Measurements from ENCODE around the gene NOVA1.

The NOVA1 gene

DNA sequence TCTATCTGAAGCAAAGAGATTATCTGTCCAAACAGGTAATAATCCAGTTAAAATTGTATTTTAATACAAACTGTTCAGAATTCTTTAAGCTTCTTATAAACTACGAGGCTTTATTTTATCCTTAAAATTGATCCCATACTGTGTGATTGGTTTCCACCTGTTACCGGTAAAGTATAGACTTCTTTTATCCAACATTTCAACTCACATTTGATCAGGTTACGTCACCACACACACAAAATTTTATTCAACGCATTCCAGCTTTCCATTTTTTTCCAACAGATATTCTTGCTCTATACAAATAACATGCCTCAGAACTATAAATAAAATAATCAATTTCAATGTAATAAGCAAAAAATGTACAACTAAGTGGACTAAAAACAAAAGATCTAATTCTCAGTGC, 4.5 kb downstream of the NOVA1 start:
- no peak for DNase-seq

DNA sequence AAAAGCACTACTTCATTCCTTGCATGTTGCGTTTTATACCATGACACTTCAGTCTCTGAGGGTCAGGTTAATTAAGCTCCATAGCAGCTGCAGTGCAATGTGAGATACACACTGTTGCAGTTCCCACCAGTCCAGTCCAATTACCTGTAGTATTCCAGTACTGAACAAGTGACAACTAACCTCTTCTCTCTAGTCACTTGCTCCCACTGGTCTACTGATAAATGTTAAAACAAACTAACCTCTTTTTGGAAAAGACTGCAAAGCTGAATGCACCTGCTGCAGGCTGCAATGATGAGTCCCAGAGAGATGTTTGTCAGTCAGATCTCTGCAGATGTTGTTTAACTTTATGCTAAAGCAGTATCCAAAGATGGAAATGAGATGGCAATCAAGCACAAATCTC, 7.9 kb downstream of the NOVA1 start:
- no peak for DNase-seq

DNA sequence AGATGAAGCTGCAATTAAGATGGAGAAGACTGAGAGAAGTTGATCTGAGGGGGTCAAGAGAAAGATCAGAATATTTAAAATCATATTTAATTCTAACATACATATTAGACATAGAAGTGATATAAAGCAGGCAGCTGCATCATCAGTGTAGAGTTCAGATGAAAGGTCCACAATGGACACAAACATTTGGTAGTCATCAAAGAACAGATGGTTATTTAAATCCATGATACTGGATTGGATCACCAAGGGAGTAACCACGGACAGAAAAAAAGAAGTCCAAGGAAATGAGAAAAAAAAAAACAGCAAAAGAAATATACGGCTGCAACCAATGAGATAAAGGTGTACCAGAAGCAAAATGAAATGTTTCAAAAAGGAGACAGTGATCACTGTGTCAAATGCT, 20.1 kb downstream of the NOVA1 start:
- no peak for DNase-seq

DNA sequence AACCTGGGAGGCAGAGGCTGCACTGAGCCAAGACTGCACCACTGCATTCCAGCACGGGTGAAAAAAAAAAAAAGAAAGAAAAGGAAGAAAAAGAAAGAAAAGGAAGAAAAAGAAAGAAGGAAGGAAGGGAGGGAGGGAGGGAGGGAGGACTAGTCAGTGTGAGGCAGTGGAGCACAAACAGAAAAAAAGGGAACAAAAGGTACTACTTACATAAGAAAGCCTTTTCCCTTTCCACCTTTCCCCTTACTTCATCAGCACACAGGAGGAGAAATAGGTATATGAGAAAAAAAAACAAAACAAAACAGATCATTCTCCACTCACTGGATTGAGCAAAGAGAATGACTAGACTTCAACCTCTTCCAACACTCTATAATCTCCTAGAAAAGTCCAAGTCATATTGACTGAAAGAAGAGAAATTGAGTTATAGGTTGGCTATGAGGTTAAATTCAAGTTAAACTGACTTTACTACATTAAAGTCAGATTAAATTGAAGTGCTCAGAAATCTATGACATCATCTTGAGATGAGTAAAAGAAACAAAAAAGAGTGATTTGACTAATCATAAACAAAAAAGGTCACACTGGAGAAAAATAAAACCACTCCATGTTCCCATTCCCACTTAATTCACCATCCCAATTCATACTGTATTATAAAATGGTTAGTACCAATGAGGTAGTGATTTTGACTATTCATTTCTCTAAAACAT, 43.6 kb downstream of the NOVA1 start:
- no peak for DNase-seq

DNA sequence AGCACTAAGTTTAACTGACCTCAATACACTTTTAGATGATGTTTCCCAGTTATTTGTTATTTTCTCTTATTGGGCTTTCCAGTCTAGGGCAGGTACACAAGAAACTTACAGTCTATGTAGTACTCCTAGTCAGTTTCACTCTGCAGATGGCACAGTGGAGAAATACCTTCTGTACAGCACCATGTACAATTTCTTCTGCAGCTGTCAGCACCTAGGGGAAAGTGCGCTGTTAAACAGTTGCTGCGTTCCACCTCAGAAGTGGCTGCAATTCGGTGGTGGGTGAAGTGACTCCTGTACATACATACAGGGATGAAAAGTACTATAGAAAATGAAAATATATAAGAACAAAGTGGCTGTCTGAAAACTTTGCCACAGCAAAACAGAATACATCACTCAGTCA, 48.3 kb downstream of the NOVA1 start:
- no peak for DNase-seq

DNA sequence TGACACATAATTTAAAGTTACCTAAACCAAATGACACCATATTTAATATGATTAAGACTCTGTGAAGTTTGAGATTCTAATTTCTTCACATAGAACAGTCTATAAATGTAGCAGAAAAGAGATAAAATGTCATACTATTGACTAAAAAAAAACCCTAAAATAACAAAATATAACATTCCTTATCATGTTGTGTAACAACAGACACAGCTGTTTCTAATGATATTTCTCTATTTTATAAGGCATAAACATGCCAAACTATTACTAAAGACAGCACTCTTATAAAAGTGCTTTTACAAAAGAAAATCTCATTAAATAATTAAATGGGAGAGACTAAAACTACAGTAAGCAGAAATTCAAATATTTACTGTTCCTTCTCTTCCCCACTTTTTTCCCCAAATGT, 49.4 kb downstream of the NOVA1 start:
- no peak for DNase-seq

DNA sequence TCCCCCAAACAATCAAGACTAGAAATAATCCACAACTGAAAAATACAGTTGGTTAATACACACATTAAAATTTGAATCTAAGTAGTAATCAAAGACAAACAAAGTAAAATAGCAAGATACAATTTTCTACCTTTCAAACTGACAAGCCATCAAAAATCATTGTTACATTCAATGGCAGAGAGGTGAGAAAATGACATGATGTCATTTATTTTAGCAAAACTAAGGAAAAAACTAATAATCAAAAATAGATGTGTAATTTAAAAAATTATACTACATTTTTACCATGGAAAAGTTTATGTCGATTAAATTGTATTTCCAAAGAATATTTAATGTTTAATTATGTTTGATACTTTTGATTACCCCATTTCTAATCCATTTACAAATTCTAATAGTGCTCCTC, 59.7 kb downstream of the NOVA1 start:
- no peak for DNase-seq

DNA sequence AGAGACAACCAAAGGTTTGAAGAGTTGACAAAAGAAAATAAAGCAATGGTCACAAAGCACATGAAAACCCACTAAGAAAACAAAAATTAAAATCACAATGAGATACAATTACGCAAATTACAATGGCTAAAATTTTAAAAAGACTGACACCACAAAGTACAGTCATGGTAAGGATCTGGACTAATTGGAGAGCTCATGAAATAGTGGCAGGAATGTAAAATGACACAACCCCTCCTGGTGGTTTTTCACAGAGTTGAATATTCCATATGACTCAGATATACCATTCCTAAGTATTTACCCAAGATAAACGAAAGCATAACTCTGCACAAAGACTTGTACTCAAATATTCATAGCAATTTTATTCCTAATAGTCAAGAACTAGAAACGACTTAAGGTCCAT, 65.9 kb downstream of the NOVA1 start:
- no peak for DNase-seq

DNA sequence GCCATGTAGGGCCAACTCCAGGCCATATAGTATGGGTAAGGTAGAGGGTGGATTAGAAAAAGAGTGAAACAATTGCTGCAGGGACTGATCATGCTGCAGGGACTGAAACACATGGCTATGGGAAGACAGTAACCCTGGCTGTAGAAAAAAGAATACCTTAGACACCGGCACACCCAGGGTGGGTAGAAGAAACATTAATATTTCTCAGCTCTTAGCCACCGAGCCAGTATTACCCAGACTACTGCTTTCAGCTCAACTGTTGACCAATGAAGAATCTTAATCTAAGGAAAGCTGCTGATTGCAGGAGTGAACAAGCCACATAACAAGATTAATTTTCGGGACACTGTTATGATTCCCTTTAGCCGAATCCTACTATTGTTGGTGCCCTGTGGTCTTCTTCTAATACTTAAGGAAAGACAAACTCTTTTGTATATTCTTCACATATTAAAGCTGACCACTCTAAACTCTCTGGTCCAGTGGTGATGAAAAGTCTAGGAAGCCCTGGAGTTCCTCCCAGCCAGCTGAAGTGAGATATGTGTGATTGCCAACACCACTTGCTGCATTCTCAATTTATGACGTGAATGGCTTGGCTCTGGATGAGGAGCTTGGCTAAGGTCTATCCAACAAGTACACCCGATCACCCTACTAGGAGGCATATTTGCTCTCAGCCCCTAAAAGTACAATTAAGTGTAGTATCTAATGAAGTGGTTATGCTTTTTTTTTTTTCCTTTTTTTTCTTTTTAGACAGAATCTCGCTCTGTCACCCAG, 69.2 kb downstream of the NOVA1 start:
- no peak for DNase-seq

DNA sequence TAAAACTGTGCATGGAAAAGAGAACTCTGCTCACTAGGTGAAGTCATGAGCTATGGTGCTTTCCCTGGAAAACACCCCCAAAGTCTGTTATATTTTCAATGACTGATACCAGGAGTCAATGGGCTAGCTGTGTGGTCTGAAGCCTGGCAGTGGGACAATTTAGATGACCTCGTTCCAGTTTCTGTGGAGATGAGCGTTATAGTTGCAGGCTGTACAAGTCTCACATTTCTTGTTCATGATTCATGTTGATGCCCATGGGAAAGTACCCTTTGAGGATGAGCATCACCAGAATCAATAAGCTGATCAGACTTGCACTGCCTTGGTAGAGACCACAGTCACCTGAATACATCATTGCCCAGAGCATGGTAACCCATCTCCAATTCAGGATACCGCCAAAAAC, 70.7 kb downstream of the NOVA1 start:
- no peak for DNase-seq

DNA sequence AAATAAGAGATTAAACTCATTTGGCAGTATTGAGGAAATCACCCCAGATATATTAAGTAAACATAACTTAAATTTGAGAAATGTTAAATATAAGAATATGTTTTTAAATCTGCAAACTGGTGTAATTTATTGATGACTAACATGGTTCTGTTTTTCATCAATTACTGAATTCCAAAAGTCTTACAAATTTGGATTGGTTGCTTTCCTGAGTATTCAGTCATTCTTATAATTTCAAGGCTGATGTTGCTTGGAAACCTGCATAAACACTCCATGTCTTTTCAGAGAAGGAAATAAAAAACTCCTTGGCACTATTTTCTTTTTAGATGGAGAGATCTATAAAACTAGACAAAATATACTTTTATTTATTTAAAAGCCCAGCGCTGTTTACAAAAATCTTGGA, 71.7 kb downstream of the NOVA1 start:
- no peak for DNase-seq

DNA sequence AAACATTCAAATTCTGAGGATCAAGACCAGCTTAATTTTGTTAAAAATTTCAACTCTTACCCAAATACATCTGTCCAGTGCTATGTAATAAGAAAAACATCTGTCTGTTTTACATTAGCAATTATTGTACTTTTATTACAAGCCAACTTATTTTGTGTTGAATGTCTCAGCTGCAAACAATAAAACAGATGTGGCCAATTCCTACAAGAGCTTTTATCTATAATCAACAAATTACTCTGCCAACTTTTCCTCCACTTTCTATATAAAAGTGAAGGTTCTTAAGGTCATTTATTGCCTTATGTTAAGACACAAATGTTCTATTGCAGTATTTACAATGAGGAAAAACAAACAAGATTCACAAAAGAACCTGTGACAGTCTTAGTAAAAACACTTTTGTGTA, 72.7 kb downstream of the NOVA1 start:
- no peak for DNase-seq

DNA sequence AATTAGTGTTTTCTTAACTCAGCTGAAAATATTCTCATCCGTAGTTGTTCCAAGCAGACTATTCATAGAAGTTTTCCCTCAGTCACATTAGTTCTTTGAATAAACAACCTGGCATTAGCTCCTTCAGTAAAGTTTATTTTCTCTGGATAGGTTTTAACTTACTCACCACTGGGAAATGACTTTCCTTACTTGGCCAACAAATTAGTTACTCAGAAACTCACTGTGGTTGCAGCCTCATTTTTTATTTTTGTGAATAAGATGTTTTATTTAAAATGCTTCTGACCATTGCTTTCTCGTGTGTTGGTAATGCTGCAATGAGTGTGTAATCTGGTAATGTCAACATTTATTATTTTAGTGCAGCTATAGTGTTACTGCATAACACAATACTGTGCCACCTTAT, 74.9 kb downstream of the NOVA1 start:
- DNase-seq = no peak

DNA sequence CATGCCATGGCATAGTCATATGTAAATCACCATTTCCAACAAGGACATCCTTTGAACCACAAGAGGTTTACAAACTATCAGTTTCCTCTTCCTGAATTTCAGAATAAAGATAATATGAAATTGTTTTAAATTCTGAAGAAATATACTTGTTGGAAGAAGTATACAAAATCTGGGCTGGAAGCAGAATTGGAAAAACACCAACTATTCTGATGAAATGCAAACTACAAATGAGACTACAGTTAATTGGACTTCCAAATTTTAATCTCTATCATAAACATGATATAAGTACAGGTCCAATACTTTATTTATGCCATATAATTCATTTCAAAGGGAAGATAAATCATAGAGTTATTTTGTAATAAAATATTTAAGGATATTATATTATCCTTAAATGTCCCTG, 80.1 kb downstream of the NOVA1 start:
- DNase-seq = no peak

DNA sequence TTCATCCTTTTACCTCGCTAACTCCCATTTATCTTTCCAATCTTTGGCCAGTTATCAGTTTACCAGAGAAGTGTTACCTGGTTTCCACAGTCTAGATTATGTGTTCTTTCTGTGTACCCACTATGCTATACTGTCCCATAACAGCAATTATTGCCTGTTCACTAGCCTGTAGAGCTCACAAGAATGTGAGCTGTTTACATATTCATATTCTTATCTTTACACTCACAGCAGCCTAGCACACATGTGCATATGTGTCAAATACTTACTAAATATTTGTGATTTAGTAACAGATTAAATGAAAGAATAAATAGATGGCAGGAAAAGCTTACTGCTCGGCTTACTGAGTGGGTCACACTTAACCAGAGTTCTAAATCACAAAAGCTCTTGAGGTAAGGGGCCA, 97.8 kb downstream of the NOVA1 start:
- no peak for DNase-seq

DNA sequence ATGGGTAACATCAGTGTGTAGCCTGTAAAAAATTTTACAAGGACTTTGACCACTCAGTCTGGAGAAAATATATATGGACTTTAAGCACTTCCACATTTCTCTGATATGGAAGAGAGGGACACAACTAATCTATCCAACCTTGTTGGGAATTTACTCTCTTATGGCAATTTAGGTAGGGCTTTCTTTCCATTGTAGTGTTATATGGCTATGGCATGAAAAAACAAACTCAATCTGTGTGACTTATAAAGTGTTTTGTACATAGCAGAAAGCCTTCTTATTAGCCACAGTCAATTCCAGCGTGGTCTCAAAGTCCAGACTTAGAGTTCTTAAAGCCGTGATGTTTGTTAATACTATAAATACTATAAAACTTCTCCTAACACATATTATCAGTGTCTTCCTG, 98.3 kb downstream of the NOVA1 start:
- DNase-seq = no peak

DNA sequence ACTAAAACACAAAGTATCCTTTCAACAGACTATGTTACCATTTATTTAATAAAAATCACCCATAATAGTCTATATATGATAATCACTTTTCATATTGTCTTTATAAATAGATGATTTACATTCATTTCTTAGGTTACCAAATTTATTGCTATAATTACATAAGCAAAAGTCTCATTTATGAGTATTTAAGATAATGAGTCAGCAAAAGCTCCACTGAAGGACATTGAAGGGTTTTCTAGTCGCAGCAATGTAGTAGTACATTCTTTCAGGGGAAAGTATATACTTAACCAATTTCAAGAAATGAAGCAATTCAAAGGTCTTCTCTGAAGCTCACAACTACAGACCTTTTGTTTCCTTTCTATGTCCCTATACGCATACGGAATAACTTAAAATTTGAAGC, 110.9 kb downstream of the NOVA1 start:
- no peak for DNase-seq

DNA sequence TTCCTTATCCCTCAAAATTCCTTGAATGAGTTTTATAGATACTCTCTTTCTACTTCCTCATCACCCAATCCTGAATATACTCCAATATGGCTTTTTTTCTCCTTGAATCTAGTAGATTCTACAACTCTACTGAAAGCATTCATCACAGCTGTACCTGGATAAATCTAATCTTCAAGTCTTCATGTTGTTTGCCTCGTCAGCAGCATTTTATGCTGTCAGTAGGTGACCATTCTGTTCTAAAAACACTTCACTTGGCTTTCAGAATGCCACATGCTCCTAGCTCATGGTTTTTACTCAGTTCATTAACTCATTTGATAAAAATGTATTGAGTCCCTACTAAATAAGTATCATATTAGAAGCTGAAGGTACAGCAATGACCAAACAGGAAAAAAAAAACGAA, 113.3 kb downstream of the NOVA1 start:
- no peak for DNase-seq

DNA sequence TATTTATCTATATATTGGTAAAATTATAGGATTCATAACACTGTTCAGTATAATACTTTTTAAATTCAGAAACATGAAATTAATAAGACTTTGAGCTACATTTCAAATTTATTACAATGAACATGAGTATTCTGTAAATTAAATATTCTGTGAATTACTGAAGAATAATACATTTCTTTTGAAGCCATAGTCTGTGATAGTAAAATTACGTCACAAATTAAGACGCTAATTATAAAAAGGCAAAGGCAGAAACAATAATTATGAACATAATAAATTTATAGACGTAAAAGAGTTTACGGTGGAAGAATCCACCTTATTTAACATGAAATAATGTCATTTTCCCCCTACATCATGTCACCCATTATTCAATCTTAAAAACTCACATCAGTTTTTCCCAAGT, 118.9 kb downstream of the NOVA1 start:
- no peak for DNase-seq

DNA sequence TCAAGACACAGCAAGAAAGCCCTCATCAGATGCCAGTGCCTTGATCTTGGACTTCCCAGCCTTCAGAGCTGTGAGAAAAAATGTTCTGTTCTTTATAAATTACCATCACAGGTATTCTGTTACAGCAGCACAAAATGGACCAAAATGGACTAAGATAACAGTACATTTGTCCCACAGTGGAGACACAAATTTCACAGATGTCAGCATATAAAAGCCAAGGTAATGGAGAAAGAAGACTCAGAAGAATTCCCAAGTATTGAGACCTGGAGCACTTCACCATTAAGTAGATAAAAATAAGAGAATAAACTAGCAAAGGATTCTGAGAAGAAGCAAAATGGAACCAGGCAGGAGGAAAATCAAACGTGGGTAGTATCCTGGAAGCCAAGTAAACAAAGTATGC, 131.0 kb downstream of the NOVA1 start:
- no peak for DNase-seq

DNA sequence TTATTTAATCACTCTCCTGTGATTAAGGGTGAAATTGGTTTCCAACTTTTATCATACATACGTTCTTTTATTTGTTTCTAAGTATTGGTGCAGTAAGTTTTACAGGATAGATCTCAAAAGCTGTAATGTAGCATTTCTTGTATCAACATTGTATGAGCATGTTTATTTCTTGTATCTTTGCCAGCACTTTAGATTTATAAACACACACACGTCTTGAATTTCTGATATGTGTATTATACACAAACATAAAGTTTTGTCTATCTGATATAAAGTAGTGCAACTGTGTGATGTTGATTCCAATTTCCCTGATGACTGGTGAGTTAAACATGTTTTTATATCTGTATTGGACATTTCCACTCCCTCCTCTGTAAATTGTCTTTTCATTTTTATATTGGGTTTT, 134.7 kb downstream of the NOVA1 start:
- DNase-seq = no peak

DNA sequence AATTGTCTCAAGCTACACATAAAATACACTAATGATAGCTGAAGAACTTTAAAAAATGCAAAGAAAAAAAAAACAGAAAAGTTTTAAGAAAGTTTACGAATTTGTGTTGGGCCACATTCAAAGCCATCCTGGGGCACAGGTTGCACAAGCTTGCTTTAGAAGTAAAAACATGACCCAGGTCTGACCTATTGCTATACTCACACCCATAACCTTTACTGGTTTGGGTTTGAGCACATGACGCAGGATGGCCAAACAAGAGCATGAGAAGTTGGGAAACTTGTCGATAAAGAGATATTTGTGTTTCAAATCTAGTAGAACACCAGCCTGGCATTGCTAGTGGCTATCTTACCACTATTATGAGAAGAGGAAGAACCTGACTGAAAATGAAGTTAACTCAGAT, 143.7 kb downstream of the NOVA1 start:
- no peak for DNase-seq

DNA sequence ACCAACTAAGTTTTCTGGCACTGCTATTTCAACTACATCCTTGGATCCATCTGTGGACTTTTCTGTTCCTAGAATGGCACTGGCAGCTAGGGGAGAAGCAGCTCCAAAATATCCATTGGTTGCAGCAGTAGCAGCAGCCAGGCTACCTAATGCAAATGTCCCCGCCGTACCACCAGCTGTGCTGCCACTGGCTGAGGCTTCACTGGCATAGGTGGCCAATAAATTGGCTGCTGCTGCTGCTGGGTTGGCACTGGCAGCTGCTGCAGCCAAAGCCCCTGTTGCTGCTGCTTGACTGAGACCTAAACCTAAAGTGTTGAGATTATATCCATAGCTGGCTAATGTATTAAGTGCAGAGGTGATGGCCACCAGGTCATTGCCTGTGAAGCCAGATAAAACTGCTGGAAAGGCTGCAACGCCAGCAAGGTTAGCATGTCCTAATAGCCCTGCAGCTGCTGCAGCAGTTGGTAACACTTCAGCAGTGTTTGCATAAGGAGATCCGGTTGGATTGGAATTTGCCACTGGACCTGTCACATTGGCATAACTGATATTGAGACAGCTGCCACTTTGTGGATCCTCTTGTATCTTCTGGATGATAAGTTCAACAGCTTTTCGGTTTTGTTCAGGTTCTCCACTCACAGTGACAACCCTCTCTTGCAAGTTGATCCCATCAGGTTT, 149.5 kb downstream of the NOVA1 start:
- no peak for DNase-seq

DNA sequence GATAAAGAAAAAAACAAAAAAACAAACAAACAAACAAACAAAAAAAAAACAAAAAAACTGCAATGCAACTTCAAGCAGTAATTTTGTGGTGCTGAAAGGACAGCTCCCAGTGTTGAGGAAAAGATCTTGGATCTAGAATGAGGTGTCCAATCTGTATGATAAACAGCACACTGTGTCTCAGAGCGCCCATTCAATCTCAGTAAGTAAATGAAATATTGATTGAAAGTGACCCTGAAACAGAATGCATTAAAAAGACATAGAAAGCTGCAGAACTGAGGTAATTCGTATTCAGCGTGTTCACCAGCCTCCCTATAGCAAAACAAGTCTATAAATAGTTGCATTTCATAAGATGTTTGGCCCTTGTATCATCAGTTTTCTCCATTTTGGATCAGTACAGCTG, 153.0 kb downstream of the NOVA1 start:
- DNase-seq = no peak

All from activated CD4-positive, alpha-beta T cell treated with anti-CD3 and anti-CD28 coated beads, Interleukin-2, Interleukin-6, amounts not matched to agents 100 ng/mL and 50 ng/mL, durations not matched to agents 16 hours and 8 hours (primary cell).